Skeletal muscle tissue (tissue), 4 donors: ENCODE measurements around the gene AQP4. TPM values are rescaled to one million over a fixed set of nuclear protein-coding genes. Genes with fewer than 3 reads are reported as not detected.
A peak's percentile ranks its signal among the peaks of the same experiment; 100 is the strongest.

Experiments used
- H3K27ac ChIP-seq: one replicate; pipeline ENCODE4 v1.7.0; 2013; ENCODE audit warnings: mild to moderate bottlenecking, low read depth, low read length, inconsistent platforms
- H3K27me3 ChIP-seq, 3 donors: one replicate each; pipeline ENCODE4 v1.7.0; 2013; ENCODE audit warnings: low read length in 3 of 3; ENCODE audit not compliant: control insufficient read depth in 3 of 3, insufficient read depth in 3 of 3
- H3K36me3 ChIP-seq, 3 donors: one replicate each; pipeline ENCODE4 v1.7.0; 2013; ENCODE audit warnings: low read length in 3 of 3; ENCODE audit not compliant: control insufficient read depth in 3 of 3, insufficient read depth in 3 of 3
- H3K4me1 ChIP-seq, 3 donors: one replicate each; pipeline ENCODE4 v1.7.0; 2013; ENCODE audit warnings: low read length in 3 of 3, mild to moderate bottlenecking in 3 of 3; ENCODE audit not compliant: control insufficient read depth in 3 of 3, insufficient read depth in 3 of 3
- H3K4me3 ChIP-seq, 3 donors: one replicate each; pipeline ENCODE4 v1.7.0; 2013; ENCODE audit warnings: low read length in 3 of 3
- H3K9ac ChIP-seq, 3 donors: one replicate each; pipeline ENCODE4 v1.7.0; 2013; ENCODE audit warnings: low read length in 3 of 3, mild to moderate bottlenecking in 3 of 3, moderate library complexity in 2 of 3, low read depth in 1 of 3
- H3K9me3 ChIP-seq, 3 donors: one replicate each; pipeline ENCODE4 v1.7.0; 2013; ENCODE audit warnings: low read length in 3 of 3; ENCODE audit not compliant: control insufficient read depth in 3 of 3
- total RNA-seq: library from RNA; depleted of rRNA; stranded (reverse); fragments of >200 nt; gene quantifications from one replicate; pipeline ENCODE4 v1.2.3, GENCODE V29; 2014
- donor health status: Osteomylitis.

AQP4 gene
- 4.2 TPM for total RNA-seq

DNA sequence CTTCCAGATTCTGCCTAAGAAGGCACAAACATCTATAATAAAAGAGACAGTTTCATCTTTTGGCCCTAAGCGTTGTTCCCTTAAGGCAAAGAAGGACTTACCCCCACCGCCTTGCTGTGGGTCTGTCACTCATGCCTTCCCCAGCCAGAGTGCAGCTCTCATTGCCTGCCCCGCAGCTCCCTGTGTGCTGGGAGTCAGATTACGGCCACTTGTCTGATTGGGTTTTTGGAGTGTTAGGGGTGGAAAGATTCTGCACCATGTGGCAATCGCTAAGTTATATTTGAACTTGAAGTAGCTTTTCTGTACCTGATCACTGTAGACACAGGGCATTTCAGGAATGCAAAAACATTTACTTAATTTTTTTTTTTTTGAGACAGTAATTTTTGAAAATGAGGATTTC, at the start of gene AQP4:
AQP4 (minus strand) TSS at position 151 of the 400 bp plus-strand sequence; CDS start at position 133, 18 bp downstream.
- Histone ChIP-seq H3K9me3 (no peaks in the 10 kb centered on the region), H3K27me3 (no peaks in the 10 kb centered on the region), H3K27ac (peak within 1 kb of the TSS; percentile 66), H3K4me1 (peaks cover 25 to 28% (median 27%) of the 10 kb centered on the region in 3 donors), H3K4me3 (peak within 1 kb of the TSS; percentile 72 to 90 (median 80)), H3K9ac (peak within 1 kb of the TSS; percentile 73 to 86 (median 78)), H3K36me3 (peaks cover 5 to 13% (median 13%) of the 10 kb centered on the region in 3 donors)

DNA sequence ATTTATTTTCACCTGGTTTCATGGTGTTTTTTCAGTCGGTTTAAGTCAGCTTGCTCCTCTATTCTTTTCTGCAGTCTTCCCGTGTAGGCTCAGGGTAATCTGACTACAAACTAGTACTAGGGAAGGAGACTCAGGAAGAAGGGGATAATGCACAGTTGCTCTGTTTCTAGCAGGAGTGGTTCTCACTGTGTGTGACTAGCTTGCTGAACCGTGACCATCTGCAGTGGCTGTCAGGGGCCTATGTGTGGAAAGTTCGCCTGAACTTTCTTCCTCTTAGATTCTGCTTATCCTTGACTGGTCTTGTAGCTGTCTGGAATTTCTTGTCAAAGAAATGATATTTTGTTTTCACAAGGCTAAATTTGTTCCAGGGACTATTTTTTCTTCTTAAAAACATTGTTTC, 46.3 kb upstream of the AQP4 start:
- Histone ChIP-seq H3K4me3 (no peak overlapping the region), H3K36me3 (no peaks in the 10 kb centered on the region), H3K27me3 (no peaks in the 10 kb centered on the region), H3K9me3 (no peaks in the 10 kb centered on the region), H3K4me1 (no peaks in the 10 kb centered on the region), H3K9ac (no peak overlapping the region), H3K27ac (no peak overlapping the region)

DNA sequence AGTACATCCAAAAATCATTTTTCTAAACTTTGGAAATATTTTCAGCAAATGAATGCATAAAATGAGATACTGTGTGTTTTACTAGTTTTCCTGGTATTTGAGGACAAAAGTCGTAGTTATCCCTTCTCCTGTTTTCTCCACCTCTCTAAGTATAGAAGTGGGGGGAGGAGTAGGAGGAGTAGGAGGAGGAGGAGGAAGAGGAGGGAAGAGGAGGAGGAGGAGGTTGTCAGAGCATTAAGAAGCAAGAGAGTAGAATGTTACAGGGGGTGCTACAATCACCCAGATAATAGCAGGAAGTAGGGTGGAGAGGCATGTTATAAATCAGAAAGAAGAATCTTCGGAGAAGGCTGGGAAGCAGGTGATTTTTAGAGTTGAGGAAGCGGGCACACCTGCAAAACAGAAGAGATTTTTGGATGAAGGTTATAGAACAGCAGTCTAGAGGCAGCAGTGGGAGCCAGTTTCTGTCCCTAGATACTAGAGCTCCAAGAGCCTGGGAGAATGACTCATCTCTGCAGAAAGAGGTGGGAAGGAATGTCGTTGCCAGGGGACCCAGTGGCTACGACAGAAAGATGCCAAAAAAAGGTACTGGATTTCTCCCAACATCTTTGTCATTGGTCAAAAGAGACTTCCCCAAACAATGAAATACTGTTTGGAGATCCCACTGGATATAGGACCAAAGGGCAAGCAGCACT, 44.2 kb upstream of the AQP4 start:
- H3K9ac ChIP-seq = no peak overlapping the region
- no peaks in the 10 kb centered on the region for H3K36me3 ChIP-seq
- H3K4me3 ChIP-seq = no peak overlapping the region
- no peak overlapping the region for H3K27ac ChIP-seq
- H3K4me1 ChIP-seq = no peaks in the 10 kb centered on the region
- no peaks in the 10 kb centered on the region for H3K9me3 ChIP-seq
- H3K27me3 ChIP-seq = no peaks in the 10 kb centered on the region

DNA sequence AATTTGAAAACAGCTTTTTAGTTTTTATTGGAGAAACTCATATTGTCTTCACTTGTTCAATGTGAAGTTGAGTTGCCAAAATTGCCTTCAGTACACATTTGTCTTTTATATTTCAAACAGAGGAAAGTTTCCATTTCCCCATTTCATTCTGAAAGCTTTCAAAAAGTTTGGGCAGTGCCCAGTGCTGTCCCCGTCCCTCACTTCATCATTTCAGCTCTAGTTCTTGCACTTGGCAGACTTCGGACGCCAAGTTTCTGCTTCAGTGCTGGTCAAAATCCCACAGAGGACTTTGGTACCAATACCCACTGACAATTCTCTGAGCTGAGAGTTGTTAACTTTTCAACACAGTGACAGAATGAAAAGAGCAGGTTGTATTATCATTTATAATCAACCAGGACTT, 43.4 kb upstream of the AQP4 start:
- H3K4me3 ChIP-seq = no peak overlapping the region
- no peaks in the 10 kb centered on the region for H3K4me1 ChIP-seq
- H3K36me3 ChIP-seq = no peaks in the 10 kb centered on the region
- no peaks in the 10 kb centered on the region for H3K27me3 ChIP-seq
- no peak overlapping the region for H3K9ac ChIP-seq
- no peak overlapping the region for H3K27ac ChIP-seq
- H3K9me3 ChIP-seq = no peaks in the 10 kb centered on the region

DNA sequence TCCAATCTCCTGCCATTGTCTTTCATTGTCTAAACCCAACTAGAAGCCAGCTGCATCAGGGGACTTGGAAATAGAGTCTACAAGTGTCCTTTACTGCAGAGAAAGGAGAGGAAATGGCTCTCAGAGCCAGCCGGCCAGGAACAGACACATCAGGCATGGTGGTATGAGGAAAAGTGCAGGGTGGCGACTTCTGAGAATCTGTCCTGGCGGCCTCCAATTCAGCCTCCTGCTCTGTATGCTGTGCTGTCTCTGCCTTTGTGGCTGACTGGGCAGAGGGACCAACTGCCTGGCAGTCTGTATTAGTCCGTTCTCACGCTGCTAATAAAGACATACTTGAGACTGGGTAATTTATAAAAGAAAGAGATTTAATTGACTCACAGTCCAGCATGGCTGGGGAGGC, 36.8 kb upstream of the AQP4 start:
- no peak overlapping the region for H3K4me3 ChIP-seq
- no peaks in the 10 kb centered on the region for H3K4me1 ChIP-seq
- no peaks in the 10 kb centered on the region for H3K27me3 ChIP-seq
- H3K9ac ChIP-seq = no peak overlapping the region
- H3K27ac ChIP-seq = no peak overlapping the region
- no peaks in the 10 kb centered on the region for H3K36me3 ChIP-seq
- no peaks in the 10 kb centered on the region for H3K9me3 ChIP-seq

GRCh38 chr18:26901020-26901419, 35.5 kb upstream of the AQP4 start:
- Histone ChIP-seq H3K27ac (no peak overlapping the region), H3K9me3 (no peaks in the 10 kb centered on the region), H3K4me1 (no peaks in the 10 kb centered on the region), H3K4me3 (no peak overlapping the region), H3K9ac (no peak overlapping the region), H3K27me3 (no peaks in the 10 kb centered on the region), H3K36me3 (no peaks in the 10 kb centered on the region)

DNA sequence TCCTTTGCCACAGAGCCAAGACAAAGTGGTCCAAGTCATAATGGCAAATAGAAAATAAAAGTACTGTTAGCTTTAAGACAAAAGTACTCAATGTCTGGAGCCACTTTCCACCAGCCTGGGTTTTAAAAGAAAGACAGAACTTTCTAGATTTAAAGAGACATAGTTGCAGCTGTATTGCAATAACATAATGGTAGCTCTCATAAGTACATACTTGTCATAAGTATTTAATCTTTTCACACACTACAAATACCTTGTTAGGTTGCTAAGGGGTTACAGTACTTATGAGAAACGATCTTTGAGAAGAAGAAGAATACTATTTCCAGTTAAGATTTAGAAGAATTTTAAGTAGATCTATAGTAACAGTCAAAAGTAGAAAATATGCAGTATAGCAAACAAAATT, 28.9 kb upstream of the AQP4 start:
- Histone ChIP-seq H3K4me3 (no peak overlapping the region), H3K36me3 (no peaks in the 10 kb centered on the region), H3K4me1 (no peaks in the 10 kb centered on the region), H3K9me3 (no peaks in the 10 kb centered on the region), H3K9ac (no peak overlapping the region), H3K27me3 (no peaks in the 10 kb centered on the region), H3K27ac (no peak overlapping the region)

DNA sequence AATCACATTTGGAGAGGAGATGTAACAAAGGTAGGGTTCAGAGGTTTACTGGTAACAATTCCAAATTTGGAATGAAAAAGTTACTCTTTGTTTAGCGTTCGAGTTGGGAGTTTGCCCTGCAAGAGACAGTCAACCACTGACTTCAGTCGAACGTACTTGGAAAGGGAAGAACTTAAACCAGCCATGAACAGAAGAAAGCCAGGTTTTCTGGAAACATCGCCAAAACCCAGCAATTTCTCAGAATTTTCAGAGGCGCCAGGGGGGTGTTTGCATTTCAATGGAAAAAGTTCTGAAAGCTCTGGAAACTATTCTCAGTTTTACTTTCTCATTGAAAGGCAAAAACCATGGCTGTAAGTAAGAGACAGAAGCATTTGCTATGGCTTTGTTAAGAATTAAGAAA, 28.5 kb upstream of the AQP4 start:
- Histone ChIP-seq H3K9ac (no peak overlapping the region), H3K4me3 (peak overlapping the region in 1 of 3 donors; percentile 32), H3K27ac (no peak overlapping the region), H3K9me3 (no peaks in the 10 kb centered on the region), H3K4me1 (no peaks in the 10 kb centered on the region), H3K27me3 (no peaks in the 10 kb centered on the region), H3K36me3 (no peaks in the 10 kb centered on the region)

DNA sequence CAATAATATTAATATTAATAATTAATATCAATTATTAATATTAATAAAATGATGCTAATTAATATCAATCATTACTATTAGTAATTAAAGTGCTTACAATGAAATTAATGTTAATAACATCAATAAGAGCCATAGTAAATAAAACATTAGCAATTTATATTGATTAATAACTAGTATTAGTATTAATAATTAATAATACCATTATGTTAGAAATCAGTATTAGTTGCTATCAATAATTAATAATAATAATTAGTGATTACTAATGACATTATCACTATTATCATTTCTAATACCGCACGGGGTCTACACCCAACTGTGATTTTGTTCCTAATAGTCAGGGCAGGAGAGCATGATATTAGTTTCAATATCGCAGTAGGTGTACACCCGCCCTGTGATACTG, 22.8 kb upstream of the AQP4 start:
- Histone ChIP-seq H3K4me1 (no peaks in the 10 kb centered on the region), H3K36me3 (no peaks in the 10 kb centered on the region), H3K9ac (no peak overlapping the region), H3K9me3 (no peaks in the 10 kb centered on the region), H3K4me3 (no peak overlapping the region), H3K27me3 (no peaks in the 10 kb centered on the region), H3K27ac (no peak overlapping the region)

DNA sequence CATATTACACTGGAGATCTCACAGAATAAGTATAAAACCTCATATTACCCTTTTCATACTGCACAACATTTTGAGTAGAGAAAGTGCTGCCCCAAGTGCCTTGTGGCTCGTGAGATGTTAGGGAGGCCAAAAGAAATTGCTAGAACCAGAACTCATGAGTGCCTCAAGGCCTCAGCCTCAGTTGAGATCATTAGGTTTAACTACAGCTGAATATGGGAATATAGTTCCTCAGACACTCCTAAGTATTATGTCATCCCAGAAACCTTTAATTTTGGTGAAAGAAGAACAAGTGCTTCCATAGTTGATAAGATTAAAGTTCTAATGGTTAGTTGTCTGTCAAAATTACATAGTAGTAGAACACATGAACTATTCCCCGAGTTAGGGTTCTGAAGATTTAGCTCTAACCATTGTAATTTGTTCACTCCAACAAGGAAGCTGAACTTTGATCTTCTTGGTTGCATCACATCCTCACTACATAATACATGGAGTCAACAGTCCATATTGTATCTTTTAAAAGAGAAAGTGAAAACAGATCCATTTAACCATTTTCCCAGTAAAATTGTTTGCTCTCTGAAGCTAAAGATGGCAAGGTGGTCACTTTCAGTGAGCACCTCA, 9.6 kb upstream of the AQP4 start:
- Histone ChIP-seq H3K27ac (no peak overlapping the region), H3K4me3 (no peak overlapping the region), H3K36me3 (no peaks in the 10 kb centered on the region)

More for the DNA sequence above, 9.6 kb upstream of the AQP4 start:
- Histone ChIP-seq H3K9ac (no peak overlapping the region), H3K9me3 (no peaks in the 10 kb centered on the region), H3K27me3 (no peaks in the 10 kb centered on the region), H3K4me1 (peaks cover 0 to 7% (median 5%) of the 10 kb centered on the region in 3 donors)
